Ecto neural progenitor cell (in vitro differentiated cells): ENCODE data around the gene C12orf60.

ENCODE experiments used
- DNase-seq: peaks from one replicate; pipeline ENCODE4 v3.0.0-alpha.2; 2018; ENCODE audit warnings: low spot score

The C12orf60 gene

GRCh38 chr12:14873440-14874185, 70.1 kb downstream of the C12orf60 start:
- no peak for DNase-seq
